Activated naive CD4-positive, alpha-beta T cell (primary cell): ENCODE data around the gene GRIK3.
"Not testable (repeated sequence)": the region's sequence is repeated elsewhere in the genome, so short reads cannot be mapped to it uniquely, and the experiment has no call there.

ENCODE experiments used
- DNase-seq, 4 experiments: peaks; one replicate each; lab custom pipeline; 2025; lab: John Stamatoyannopoulos, UW

GRIK3 gene

DNA sequence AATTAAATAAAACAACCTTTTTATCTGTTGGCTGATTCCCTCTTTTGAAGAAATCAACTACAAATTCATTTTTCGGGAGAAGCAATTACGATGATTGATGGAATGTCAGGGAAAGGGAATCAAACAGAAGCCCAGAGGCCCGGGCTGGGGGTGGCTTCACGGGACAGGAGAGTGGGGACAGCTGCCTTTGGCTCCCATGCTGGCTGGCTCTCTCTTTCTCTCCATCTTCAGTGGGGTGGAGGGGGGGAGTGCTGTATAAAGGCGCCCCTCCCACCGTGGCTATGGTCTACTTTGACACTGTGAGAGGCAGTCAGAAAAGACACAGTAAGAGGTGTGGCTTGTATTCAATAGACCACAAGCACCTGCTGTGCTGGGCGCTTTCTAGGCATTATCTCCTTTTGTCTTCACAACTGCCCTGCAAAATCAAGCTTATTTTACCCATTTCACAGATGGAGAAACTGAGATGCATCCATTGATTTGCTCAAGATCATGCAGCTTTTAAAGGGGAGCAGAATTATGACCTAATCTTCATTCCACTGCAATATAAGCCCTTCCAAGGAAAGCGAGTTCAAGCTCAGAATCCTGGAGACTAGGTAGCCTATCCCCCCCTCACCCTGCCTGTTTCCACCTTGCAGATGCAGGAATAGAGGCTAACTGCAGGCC is 92.9 kb downstream of the GRIK3 start:
- DNase-seq: no peak

DNA sequence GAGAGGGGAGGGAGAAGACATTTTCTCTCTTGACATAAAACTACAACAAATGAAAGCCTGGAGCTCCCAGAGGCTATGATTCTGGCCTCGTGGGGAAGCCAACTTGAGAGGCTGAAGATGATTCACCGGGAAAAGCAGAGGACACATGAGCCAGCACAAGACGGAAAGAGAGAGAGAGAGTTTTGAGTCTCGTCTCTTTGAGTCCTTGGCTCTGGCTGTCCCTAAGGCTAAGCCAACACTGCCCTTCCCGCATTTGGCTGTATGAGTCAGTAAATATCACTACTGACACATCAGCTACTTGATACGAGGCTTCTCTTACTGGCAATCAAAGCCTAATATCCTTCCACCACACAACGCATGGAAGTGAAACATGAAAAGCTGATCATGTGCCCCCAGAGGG is 95.5 kb downstream of the GRIK3 start:
- no peak for DNase-seq

DNA sequence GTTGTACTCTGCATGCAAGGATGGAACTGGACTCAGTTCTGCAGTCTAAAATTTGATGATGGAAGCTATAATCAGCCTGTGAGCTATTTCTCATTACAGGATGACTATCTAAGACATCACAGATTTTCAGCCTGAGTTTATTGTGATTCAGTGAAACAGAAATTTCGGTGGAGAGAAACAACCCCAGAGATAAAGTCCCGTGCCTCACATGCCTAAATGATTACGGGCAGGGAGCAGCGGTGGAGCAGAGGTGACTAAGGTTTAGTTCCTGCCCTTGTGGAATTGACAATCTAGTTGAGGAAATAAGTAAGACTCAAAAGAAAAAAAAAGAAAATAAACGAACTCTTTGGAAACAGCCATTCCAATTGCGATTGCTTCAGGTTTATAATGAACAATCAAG is 96.9 kb downstream of the GRIK3 start:
- DNase-seq: no peak

DNA sequence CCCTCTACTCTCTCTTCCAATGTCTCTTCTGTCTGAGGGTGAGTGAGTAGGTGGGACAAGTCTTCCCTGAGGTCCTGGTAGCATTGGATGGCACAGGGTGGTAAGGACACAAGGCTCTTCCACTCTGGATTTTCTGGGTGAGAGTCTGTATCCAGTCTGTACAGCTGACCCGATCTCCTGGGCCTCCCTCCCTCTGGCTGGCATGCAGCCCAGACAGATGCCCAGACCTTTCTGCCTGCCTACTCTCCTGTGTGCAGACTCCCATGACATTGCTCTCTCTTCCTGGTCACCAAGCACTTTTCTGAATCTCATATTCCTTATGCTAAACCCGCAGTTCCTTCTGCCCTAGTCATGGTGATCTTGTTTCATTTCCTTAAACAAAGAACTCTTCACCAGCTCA is 100.3 kb downstream of the GRIK3 start:
- no peak for DNase-seq

DNA sequence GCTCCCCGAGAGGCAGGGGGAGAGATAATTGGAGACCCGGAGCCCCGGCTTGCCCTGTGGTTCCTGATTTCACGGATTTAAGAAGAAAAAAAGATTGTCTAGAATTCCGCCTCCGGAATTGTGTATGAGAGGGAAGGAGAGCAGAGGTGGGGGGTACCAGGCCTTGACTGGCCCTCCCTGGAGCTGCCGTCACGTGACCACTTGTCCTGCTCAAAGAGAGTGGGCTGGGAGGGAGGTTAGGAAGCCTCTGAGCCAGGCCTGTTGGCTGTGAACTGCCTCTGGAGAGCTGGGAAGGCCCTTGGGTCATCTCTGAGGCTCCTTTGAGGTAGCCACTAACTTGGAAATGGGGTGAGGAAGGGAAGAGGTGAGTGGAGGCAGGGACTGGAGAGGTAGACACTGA is 106.5 kb downstream of the GRIK3 start:
- DNase-seq: no peak

DNA sequence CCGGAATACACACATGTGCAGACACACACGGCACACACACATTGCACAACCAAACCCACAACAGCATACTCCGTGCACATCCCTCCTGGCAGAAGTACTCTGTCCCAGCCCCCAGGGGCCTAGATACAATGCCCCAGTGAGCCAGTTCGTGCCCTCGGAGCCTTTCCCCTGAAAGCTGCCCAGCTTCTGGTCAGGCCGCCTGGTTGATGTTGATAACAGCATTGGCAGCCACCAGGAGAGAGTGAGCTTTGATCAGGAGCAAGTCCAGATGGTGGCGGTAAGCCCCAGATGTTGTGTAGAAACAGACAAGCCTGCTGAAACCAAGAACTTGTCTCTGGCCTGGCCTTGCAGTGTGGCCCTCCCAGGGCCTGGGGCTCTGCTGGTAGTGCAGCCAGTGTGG is 109.1 kb downstream of the GRIK3 start:
- no peak for DNase-seq

DNA sequence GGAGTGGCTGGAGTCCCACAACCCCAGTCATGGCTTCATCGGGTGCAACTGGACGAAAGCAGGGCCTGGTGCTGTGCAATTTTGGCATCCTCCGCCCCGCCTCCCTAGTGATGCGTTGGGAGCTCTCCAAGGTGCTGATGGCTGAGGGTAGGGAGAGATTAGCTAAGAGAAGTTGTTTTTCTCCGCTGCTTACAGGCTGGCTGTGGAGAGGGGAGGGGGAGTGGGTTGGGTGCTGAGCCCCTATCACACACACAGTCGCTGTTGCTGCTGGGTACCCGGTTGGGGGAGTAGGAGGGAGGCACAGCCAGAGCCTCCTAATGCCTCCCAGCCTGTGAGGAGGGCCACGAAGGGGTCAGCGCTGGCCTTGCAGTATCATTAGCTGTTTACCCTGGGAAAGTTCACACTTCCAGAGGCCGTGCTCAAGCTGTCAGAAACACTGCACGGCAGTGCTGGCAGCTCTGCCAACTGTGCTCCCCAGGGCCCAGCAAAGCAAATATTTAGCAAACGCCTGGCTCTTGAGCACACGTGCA is 110.0 kb downstream of the GRIK3 start:
- DNase-seq: no peak

DNA sequence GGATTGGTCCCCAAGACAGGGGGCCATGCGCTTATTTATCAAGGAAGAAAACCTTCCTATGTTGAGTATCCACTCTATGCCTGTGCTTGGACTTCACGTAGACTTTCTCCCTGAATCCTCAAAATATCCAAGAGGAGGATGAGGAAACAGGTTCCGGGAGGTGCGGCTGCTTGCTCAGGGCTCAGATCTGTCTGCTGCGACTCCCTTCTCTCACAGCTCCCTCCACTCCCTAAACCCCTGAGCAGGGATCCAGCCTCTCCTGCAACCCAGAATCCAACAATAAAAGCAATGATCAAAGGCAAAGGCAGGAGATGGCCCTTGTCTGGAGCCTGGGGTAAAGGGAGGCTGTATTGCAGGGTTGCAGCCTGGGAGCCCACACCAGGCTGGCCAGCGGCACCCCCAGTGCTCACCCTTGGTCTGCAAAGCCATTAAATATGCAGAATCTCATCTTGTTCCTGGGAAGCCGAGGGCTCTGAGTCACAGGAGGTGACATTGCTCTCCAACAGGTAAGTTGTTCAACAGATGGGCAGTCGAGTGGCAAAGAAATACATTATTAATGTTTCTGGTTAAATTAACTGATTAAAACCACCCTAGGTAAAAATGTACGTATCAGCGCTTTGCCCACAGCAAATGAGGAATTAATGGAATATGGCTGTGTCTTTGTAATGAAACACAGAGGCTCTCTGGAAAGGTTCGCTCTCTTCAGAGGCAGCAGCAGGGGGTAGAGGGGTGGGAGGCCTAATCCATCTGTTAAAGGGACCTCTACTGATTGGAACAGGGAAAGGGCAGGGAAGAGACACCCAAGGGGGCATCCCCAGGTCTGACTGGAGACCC is 111.5 kb downstream of the GRIK3 start:
- DNase-seq: no peak

DNA sequence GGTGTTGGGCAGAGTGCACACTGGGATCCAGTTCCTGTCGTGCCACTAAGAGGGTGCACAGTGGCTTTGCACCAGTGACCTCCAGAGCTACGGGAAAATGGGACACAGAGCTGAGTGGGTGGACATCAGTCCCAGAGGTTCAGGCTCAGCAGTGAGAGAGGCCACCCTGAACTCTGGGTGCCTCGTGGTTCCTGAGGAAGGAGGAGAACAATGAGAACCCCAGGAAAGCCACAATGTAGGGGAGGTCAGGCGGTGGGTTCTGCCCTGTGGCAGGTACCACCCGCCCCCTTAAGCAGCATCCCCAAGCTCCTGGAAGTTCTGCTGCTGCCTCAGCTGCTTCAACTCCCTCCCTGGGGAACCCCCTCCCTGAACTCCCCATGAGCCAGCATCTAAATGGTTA is 112.2 kb downstream of the GRIK3 start:
- DNase-seq: no peak

DNA sequence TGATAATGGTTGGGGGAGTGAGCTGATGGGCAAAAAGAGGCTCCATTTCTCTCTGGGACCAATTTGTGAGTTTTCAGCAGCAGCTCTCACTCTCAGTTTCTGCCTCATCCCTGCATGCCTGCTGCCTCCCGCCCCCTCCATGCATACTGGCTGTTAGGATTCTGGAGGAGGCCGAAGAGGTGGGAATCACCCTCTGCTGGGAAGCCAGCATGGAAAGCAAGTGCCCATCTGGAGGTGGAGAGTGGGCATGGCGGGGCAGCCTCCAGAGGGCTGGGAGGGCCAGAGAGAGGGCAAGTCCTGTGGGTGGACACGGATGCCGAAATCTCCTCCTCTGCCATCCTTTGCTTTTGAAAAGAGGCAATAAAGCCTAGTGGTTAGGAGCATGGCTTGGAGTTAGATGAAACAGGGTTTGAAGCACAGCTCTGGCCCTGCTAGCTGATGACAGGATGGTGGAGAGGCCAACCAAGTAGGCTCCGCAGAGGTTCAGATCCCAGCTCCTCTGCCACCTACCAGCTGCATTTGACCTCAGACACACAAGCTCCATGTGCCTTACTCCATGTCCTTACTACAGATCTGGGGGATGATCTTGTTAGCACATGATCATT is 113.4 kb downstream of the GRIK3 start:
- DNase-seq: no peak

DNA sequence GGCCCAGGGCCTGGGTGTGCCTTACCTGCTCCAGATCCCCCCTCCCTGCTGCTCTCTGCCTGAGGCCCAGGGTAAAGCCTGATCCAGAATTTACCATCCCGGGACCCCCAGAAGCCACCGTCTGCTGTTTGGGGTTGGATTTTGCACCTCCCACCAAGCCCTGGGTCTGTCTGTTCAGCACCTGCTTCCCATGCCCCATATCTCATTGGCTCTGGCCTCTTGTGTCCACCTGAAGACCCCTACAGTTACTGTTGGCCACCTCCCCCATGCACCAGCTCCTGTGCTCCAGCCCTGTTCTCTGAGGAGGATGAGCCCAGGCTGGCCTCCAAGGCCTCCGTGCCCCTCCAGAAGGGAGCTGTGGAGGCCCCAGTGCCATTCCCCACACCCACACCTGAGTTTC is 113.9 kb downstream of the GRIK3 start:
- no peak for DNase-seq

DNA sequence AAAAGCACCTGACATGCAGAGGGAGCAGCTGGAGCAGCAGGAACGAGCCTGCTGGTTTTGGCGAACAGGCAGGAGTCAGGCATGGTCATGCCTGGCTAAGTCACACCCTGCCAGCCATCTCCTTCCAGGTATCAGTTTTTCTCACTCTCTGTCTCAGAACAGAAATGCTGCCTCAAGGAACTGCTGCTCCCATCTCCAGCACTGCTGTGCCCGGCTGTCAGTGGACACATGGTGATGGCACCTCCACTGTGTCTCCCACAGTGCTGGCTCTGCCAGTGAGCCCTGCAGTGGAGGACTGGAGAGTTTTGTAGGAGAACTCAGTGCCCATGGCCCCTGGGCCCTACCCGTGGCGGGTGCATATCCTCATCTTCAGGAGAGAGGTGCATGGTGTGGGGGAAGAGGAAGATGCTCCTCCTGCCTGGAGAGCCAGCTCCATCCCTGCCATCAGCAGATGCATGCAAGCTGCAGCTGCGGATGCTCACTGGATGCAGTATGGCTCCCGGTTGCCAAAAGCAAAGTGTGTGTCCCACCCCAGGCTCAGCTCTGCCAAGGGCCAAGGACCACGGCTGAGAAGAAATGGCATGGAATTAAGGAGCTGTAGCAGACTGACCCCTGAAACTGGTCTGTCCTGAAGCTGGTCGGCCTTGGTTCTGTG is 114.7 kb downstream of the GRIK3 start:
- DNase-seq: no peak

DNA sequence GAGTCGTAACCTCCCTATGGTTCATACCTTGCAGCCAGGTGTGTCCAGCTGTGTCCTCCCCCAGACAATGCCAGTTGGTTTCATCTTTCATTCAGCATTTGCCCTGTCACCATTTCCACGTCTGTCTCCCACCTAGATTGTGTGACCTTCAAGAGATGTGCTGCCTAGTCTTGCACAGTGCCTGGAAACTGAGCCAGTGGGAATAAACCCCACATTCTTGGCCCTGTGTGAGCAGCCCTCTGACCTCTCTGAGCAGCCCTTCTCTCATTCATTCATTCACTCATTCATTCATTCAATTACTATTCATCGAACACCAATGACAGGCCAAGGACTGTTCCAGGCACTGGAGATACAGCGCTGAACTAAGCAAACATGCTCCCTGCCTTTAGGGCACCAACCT is 115.7 kb downstream of the GRIK3 start:
- DNase-seq: no peak

DNA sequence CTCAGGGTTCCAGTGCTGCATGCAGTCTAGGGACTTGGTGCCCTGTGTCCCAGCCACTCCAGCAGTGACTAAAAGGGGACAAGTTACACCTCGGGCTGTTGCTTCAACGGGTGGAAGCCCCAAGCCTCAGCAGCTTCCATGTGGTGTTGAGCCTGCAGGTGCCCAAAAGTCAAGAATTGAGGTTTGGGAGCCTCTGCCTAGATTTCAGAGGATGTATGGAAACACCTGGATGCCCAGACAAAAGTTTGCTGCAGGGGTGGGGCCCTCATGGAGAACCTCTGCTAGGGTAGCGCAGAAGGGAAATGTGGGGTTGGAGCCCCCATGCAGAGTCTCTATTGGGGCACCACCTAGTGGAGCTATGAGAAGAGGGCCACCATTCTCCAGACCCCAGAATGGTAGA is 117.8 kb downstream of the GRIK3 start:
- DNase-seq: not testable (repeated sequence)

DNA sequence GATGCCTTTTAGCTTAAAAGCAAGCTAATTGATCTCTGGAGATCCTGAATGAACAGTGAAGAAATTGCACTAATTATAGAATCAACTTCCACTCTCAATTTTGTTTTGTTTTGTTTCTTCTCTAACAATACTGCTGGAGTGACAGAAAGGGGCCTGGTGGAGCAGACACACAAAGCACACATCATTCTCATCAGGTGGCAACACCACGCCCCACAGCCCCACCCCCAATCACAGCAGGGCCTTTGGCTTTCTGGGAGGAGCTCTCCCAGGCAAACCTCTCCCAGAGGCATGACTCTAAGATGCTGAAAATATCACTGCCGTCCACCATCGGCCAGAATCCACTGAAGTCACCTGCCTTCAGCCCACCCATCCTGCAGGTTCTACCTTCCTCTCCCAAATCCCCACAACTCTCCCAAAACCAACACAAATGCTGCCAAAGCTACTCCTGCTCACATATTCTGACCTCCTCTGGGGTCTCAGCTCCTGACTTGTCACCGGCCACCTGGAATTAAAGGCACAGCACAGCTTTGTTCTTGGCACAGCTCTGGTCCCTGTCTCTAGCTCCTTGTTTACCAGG is 120.7 kb downstream of the GRIK3 start:
- no peak for DNase-seq

DNA sequence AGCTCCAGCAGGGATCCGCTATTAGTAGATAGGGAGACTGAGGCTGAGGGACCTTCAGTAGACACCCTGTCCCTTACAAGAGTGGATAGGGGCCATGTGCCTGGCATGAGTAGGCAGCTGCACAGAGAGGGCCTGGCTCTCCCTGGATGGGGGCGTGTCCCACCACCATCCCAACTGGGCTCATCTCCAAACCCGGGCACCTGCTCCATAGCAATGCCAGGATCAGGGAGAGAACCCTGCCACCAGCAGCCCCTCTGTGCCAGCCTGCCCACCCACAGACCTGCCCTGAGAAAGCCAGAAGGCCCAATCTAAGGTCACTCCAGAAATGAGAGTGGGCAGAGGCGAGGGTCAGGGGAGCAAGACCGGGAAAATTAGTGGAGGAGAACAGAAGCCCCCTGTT is 121.3 kb downstream of the GRIK3 start:
- DNase-seq: no peak

DNA sequence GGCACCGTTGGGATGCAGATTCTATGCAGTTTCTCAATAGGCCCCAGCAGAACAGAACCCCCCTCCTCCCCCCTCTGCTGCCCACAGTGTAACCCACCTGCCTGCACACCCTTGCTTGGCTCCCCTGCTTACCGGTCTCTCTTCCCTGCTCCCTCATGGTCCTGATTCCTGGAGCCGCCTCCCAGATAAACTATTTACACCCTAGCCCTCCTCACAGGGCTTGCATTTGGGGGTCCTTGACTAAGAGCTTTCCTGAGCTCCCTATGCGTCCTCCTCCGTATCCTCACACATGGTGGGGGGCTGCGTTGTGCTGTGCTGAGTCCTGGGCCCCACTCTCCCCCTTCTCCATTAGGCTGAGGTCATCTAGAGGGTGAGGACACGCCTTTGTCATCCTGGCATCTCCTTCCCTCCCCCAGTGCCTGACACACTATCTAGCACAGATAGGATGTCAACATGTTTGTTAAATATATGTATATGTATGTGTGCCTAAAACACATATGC is 121.9 kb downstream of the GRIK3 start:
- DNase-seq: no peak

DNA sequence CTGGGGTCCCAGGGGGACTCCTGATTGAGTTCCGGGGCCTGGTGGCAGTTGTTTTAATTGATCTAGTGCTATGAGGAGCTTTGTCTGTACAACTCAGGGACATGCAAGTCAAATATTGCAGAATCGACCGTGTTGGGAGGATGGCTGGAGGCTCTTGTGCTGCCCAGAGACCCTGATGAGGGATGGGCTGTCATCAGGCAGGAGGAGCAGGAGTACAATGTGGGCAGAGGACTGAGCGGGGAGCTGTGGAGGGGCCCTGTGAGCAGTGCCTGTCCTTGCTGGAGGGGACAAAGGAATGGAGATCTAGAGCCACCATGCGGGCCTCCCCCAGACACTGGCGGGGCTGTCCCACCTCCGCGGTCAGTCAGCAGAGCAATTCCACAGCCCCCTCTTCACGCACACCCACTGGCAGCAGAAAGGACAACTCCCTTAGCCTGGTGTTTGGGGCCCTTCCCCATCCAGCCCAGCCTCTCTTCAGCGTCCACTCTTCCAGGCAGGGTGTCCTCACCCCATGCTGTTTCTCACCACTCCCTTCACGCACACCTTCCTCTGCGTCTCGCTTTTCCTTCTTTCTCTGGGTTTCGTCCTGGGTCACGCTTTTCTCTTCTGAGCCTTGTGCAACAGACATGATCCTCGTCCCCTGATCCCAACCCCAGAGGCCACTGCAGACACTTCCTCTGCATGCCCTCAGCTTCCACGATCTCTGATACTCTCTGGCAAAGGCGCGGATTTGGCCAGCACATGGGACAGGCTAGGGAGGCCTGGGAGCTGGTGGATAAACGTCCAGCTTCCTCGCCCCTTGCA is 122.6 kb downstream of the GRIK3 start:
- DNase-seq: no peak

DNA sequence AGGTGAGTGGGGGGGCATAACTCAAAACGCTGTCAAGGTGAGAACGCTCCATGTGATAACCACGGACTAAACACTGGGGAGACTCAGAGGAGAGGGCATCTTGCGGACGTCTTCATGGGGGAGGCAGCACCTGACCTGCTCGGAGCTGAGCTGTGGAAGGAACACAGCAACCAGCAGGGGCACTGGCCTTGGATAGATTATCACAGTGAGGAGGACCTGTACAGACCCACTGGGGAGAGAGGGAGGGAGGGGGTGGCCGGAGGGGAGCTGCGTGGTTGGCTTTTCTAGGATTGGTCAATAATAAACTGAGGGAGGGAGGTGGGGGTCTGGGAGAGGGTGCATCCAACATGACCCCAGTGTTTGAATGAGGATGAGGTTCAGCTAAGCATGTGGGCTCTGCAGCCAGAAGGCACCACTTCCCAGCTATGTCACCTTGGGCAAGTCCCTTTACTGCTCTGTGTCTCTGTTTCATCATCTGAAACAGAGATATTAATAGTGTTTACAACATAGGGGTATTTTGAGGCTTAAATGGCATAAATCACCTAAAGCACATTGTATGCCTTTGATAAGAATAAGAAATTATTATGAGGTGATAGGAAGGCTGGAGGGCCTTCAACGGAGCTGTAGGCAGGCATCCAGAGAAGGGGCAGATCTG is 123.3 kb downstream of the GRIK3 start:
- no peak for DNase-seq

DNA sequence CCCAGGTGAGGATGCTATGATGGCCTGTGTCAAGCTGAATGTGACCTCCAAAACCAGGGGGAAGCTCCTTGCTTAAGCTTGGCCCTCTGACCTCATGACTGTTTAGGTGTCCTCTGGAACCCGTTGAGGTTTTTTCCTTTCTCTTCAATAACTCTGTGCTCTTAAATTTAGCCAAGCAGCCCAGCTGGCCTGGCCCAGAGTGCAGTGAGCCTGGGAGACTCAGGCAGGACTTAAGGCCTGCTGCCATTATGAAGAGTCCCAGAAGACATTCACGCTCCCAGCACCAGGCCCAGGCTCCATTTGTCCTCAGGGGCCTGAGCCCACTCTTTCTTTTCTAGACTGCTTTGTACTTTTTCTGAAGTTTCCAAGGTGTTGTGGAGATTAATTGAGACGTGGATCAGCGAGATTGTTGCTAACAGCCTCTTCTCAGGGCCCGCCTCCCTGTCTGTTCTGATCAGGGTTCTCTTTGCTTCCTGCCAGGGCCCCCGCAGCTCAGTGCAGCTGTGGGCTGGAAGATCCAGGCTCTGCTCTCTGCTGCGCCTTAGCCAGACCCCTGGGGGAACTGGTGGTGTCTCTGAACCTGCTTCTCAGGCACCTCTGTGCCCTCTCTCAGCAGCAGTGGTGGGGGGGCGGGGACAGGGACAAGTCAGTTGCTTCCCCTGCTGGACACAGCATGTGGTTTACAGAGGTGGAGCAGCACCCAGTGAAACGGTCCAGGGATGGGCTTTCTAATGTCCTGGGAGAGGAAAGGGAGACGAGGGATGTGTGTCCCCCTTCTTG is 124.2 kb downstream of the GRIK3 start:
- DNase-seq: no peak
